Activated T-helper 1 cell treated with anti-CD3 and anti-CD28 coated beads, Interleukin-2, amount 50 U/mL, for 16 hours (primary cell): ENCODE results near the gene PLCXD1.
"Not testable (repeated sequence)": the region's sequence is repeated elsewhere in the genome, so short reads cannot be mapped to it uniquely, and the experiment has no call there.

Experiments
- DNase-seq, 2 donors: peaks; one replicate each; pipeline ENCODE4 v3.0.0-alpha.2; 2020; ENCODE audit warnings: low read depth in 1 of 2, low spot score in 1 of 2

Gene PLCXD1

GRCh38 chrX:262381-262909, 18.7 kb upstream of the PLCXD1 start:
- DNase-seq = no peak

GRCh38 chrX:264006-264405, 17.2 kb upstream of the PLCXD1 start:
- DNase-seq = not testable (repeated sequence)

- DNase-seq = no peak
Observed at GRCh38 chrX:264634-265455, 16.3 kb upstream of the PLCXD1 start.

- DNase-seq = no peak
Observed at GRCh38 chrX:265502-265901, 15.7 kb upstream of the PLCXD1 start.

- no peak for DNase-seq
Observed at GRCh38 chrX:267771-268261, 13.4 kb upstream of the PLCXD1 start.

- no peak for DNase-seq
Observed at GRCh38 chrX:270848-271367, 10.3 kb upstream of the PLCXD1 start.

GRCh38 chrX:274904-275475, 6.2 kb upstream of the PLCXD1 start:
- no peak for DNase-seq

- DNase-seq = no peak
Observed at GRCh38 chrX:275476-275966, 5.7 kb upstream of the PLCXD1 start.

- DNase-seq = peak in 1 of 2 donors; percentile 20
Observed at GRCh38 chrX:275967-276580, 5.1 kb upstream of the PLCXD1 start.

GRCh38 chrX:276581-277201, 4.5 kb upstream of the PLCXD1 start:
- DNase-seq = no peak

- DNase-seq = not testable (repeated sequence)
Observed at GRCh38 chrX:279757-280604, 1.2 kb upstream of the PLCXD1 start.

GRCh38 chrX:280722-281121, 459 bp upstream of the PLCXD1 start:
- DNase-seq = not testable (repeated sequence)

- DNase-seq = not testable (repeated sequence)
Observed at GRCh38 chrX:282000-282681, 960 bp downstream of the PLCXD1 start.

GRCh38 chrX:283115-283845, 2.1 kb downstream of the PLCXD1 start:
- DNase-seq = peak; percentile 77 to 81

- no peak for DNase-seq
Observed at GRCh38 chrX:285076-285677, 4.0 kb downstream of the PLCXD1 start.

GRCh38 chrX:287670-288069, 6.5 kb downstream of the PLCXD1 start:
- DNase-seq = no peak

GRCh38 chrX:288561-288991, 7.4 kb downstream of the PLCXD1 start:
- no peak for DNase-seq

- DNase-seq = no peak
Observed at GRCh38 chrX:290476-291166, 9.4 kb downstream of the PLCXD1 start.
